NCI-H2171 treated with DMSO at 0.1 percent for 48 hours (cell line): ENCODE data around the gene SLC35D1.

Experiments
- DNase-seq: peaks from one replicate; lab custom pipeline; 2025; lab: John Stamatoyannopoulos, UW

SLC35D1 gene

GRCh38 chr1:67044631-67045270 is 9.2 kb downstream of the SLC35D1 start:
- no peak for DNase-seq

DNA sequence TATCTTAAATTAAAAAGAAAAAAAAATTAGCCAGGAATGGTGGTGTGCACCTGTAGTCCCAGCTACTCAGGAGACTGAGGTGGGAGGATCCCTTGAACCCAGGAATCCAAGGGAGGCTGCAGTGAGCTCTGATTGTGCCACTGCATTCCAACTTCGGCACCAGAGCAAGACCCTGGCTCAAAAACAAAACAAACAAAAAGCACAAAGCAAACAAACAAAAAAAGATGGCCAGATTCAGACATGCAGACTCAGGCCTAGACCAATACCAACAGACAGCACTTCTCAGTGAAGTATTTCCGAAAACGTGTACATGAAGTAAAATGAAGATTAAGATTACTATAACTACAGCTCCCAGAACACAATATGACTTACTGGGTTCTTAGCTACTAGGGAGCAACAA is 10.6 kb downstream of the SLC35D1 start:
- no peak for DNase-seq

DNA sequence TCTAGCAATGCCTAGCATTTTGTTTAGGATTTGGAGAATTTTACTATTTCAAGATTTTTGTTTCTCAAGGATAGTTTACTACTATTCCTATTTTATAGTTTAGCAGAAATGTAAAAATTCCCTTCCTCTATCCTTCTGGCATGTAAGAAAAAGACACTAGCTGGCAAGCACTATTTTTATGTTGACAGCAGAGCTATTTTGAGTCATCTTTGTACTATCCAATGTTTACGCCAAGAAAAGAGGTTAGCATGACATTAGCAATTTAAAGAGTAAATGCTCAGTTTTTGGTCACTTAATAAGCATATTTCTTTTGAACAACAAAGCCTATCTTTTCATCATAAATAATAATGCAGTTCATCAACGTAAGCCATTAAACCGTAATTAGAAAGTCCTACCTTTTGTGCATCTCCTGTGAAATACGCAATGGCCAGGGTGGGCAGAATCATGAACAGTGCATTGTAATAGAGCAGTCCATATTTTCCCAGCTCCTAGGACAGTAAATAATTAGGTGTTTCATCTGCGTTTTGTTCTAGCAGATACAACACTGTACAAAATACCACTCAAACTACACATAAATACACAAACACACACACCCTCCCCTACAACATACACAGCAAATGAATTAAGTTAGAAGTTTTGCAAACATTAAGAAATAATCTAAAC is 12.0 kb downstream of the SLC35D1 start:
- DNase-seq = no peak

DNA sequence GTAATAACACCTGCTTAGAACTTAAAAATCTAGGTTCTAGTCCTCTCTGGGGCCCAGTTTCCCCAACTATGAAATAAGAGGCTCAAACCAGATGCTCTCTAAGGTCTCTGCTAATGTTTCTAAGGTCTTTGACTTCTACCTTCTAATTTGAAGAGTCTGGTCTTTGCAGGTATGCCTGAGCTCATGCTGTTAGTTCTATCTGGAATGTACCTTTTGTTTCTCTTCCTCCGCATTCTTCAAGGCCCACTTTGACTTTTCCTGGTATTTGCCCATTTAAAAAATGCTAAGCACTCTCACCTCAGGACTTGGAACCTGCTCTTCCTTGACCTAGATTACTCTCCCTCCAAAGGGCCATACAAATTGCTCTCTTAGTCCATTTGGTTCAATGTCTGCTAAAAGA is 13.5 kb downstream of the SLC35D1 start:
- DNase-seq = no peak

- DNase-seq = no peak
Measured at GRCh38 chr1:67031859-67032247, 22.1 kb downstream of the SLC35D1 start.

DNA sequence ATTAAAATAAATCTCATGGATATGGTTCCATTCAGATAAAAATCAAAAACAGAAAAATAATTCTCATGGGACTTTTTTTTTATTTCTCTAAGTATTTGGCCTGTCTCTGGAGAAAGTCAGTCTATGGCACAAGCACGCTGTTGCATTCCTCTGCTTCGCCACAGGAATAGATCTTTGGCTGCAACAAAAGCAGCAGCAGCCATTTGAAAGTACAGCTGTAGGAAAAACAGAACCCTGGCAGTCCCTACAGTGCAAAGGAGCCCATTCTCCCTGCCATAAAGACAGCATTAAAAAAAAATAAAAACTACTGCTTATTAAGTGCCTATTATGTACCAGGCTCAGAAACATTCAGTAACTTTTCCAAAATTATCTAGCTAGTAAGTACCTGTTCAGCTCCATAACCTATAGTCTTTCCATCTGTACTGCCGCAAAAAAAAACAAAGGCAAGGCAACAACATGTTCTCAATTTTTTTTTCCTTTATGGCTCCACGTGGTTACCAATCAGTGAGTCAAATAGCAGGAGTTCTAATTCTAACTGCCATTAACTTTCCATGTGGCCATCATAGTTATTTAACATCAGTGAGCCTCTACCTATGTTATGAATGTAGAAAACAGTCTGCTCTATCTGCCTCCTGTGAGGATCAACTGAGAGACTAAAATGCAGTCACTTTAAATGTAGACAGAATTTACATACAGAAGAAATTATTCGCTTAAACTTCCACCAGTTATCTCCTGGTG is 22.7 kb downstream of the SLC35D1 start:
- no peak for DNase-seq

GRCh38 chr1:67029472-67029871 is 24.5 kb downstream of the SLC35D1 start:
- no peak for DNase-seq

DNA sequence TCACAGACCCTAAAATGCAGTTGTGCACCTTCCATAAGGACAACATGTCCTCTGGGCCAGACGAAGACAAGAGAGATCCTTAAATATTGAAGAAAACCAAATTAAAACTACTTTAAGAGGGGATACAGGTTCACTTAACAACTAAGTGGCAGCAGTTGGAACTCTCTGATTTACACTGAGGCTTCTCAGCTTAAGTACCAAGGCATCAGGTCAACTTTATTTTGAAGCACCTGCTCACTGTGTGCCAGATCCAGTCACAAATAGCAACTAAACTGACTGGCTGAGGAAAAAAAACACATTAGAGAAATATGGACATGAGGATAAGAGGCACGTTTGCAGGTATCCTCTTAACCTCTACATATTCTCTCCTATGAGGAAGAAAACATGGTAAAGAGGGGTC is 33.2 kb downstream of the SLC35D1 start:
- DNase-seq = no peak

GRCh38 chr1:67020304-67020703 is 33.6 kb downstream of the SLC35D1 start:
- DNase-seq = no peak

GRCh38 chr1:67019600-67020136 is 34.3 kb downstream of the SLC35D1 start:
- no peak for DNase-seq

- DNase-seq = no peak
Measured at GRCh38 chr1:67019121-67019520, 34.8 kb downstream of the SLC35D1 start.

DNA sequence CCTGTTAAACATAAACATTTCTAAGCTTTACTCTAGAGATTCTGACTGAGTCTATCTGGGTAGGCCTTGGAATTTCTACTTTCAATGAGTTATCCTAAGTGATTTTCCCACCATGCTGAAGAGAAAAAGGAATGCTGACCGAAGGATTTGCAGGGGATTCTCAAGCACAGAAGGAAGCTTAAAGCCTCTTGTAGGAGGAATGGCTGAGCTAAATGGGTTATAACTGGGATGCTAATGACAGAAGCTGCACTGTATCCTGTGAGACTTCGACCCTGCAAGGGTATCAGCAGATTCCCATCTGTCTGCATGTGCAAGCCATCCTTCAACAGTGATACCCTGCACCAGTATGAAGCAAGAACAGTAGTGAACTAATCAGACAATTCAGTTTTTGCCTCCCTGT is 35.4 kb downstream of the SLC35D1 start:
- no peak for DNase-seq

- DNase-seq = peak; percentile 20
Measured at GRCh38 chr1:67013573-67013972, 40.4 kb downstream of the SLC35D1 start.

- no peak for DNase-seq
Measured at GRCh38 chr1:67009792-67010191, 44.2 kb downstream of the SLC35D1 start.

DNA sequence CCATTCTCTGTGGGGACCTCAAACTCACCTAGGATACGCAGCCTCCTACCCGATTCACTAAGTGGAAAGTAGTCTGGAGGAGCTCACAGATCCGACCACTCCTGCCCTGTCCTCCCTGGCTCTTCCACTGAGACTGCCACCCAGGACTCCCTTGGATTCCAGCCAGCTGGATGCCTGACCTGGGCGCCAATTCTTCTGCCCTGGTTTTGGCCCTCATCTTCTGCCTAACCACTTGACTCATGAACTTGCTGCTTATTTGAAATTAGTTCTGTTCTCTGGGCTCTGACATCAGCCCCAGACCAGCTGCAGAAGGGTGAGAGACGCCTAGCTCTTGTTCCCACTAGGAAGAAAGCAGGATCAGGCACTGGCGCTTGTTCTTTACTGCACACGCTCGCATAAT is 48.9 kb downstream of the SLC35D1 start:
- no peak for DNase-seq

DNA sequence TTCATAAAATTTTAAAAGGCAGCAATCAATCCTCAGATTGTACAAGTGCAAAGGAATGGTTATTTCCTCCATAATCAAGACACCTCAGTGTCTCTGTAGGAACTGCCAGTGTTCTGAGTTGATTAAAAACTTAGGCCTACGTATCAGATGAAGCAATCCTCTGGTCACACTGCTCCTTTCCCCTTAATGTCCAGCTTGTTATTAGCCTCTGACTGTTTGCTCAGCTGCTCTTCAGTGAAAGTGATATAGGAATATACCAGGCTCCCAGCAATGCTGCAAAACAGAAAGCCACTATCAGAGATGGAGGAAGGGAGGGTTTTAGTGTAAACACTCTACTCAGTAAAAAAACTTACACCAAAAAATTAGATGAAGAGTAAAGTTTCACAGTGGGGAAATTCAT is 49.8 kb downstream of the SLC35D1 start:
- DNase-seq = peak; percentile 11

DNA sequence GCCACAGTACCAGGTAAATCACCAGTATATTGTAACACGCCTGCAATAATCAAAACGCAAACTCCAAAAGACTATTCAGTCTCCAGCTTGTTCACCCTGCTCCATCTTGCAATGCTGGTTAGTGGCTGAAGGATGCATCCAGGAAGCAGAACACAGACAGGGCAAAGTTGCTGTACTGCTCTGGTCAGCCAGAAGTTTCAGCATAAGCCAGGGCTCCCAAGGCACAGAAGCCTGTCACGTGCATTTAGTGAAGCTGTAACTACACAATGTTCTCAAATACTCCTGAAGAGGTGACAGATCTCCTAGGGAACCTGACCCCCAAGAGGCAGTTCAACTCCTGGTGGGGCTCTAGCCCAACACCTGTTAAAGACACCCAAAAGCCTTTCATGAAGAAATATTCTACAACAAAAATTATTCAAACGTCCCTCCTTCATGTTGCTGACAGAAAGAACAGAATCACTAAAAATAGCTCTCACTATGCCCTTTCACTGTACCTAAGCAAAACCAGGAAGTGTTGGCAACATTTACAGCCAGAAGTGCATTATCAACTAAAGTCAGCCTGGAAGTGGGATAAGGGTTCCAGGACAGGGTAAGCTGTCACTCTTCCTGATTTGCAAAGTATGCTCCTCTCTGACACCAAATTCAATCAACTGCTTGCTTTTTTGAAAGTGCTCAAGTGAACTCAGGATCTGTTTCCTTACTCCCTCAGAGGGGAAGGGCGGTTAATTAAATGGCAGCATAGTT is 52.1 kb downstream of the SLC35D1 start:
- no peak for DNase-seq

- no peak for DNase-seq
Measured at GRCh38 chr1:66999640-67000400, 54.1 kb downstream of the SLC35D1 start.

DNA sequence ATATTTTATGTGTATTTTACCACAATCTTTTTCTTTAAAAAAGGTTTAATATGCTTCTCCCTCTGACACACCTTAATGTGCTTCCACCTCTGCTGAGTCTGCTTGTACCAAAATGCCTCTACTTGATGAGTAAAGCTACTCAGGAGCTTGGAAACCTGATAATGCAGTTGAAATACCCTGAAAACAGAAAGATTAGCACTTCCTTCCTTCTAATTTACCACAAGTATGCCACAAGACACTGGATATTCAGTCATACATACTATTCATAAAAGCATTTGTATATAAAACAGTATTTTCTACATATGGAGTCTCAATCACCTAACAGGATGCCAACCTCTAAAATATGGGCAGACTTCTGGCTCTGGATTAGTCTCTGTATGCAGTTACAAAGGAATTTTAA is 55.0 kb downstream of the SLC35D1 start:
- DNase-seq = no peak

DNA sequence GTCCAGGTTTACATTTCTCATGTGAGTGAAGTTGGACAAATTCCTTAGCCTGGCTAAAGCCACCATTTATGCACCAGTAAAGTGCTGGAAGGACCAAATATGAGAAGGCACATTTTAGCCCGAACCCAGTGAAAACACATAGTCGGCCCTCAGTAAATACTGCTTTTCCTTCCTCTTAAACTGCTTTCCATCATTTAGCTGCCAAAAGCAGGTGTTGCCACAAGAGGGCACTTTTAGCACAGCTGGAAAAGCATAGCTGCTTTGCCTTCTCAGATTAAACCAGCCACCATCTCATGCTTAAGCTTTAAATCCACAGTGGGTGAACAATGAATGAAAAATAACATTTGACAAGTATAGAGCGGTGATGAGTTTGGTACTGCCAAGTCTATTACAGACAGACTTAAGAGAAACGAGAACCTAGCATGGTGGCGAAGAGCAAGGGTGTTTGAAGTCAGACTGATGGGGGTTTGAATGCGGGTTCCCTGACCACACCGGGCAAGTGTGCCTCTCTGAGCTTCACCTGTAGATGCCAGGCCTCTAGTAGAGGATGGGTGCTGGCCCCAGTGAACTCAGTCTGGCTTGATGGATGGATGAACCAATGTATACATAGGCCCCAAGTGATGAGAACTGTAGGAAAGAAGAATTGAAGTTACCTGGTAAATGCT is 57.8 kb downstream of the SLC35D1 start:
- peak; percentile 44 for DNase-seq

GRCh38 chr1:66993076-66993475 is 60.9 kb downstream of the SLC35D1 start:
- DNase-seq = no peak
